Fibroblast of lung (primary cell): ENCODE data around the gene EFNA1. TPM values are rescaled to one million over a fixed set of nuclear protein-coding genes. Genes with fewer than 3 reads are reported as not detected.

Experiments used
- DNase-seq, 2 donors: peaks; one replicate each; pipeline versions ENCODE4 v3.0.0 to v3.0.0-alpha.2; 2010; ENCODE audit warnings: low read depth in 2 of 2
- H2AFZ ChIP-seq: 2 replicates; pipeline ENCODE4 v1.5.1; 2012; ENCODE audit warnings: low read length, control low read depth, inconsistent platforms
- H3K27ac ChIP-seq: 2 replicates; pipeline ENCODE4 v1.5.1; 2011; ENCODE audit warnings: low read length, control low read depth; ENCODE audit not compliant: insufficient read depth
- H3K27me3 ChIP-seq: 2 replicates; pipeline ENCODE4 v1.5.1; 2011; ENCODE audit warnings: mild to moderate bottlenecking, low read length; ENCODE audit not compliant: control insufficient read depth, insufficient read depth
- H3K36me3 ChIP-seq: 2 replicates; pipeline ENCODE4 v1.5.1; 2011; ENCODE audit warnings: low read length; ENCODE audit not compliant: control insufficient read depth, insufficient read depth
- H3K4me1 ChIP-seq: 2 replicates; pipeline ENCODE4 v1.5.1; 2011; ENCODE audit warnings: low read length; ENCODE audit not compliant: control insufficient read depth, insufficient read depth; ENCODE audit errors: extremely low read depth
- H3K4me2 ChIP-seq: 2 replicates; pipeline ENCODE4 v1.5.1; 2011; ENCODE audit warnings: low read length, control low read depth; ENCODE audit not compliant: insufficient read depth; ENCODE audit errors: extremely low read depth
- H3K4me3 ChIP-seq, 4 experiments: fragments of 200-600 bp in 1 of 4; sonication (generic) in 1 of 4; replicated peaks in 1 of 4; 2 replicates each; pipeline ENCODE4 v1.5.1; 2011 to 2016; ENCODE audit warnings: low read length in 4 of 4, low read depth in 3 of 4, mild to moderate bottlenecking in 3 of 4, control low read depth in 2 of 4, inconsistent platforms in 1 of 4, mixed read lengths in 1 of 4; ENCODE audit not compliant: insufficient read depth in 1 of 4; ENCODE audit errors: control extremely low read depth in 1 of 4
- H3K79me2 ChIP-seq: 2 replicates; pipeline ENCODE4 v1.5.1; 2012; ENCODE audit warnings: mild to moderate bottlenecking, low read length, inconsistent platforms; ENCODE audit not compliant: control insufficient read depth, insufficient read depth
- H3K9ac ChIP-seq: 2 replicates; pipeline ENCODE4 v1.5.1; 2011; ENCODE audit warnings: mild to moderate bottlenecking, low read length, control low read depth; ENCODE audit not compliant: insufficient read depth
- H3K9me3 ChIP-seq: 2 replicates; pipeline ENCODE4 v1.5.1; 2012; ENCODE audit warnings: low read depth, low read length; ENCODE audit not compliant: control insufficient read depth, insufficient read depth
- H4K20me1 ChIP-seq: 2 replicates; pipeline ENCODE4 v1.5.1; 2011; ENCODE audit warnings: low read length; ENCODE audit not compliant: control insufficient read depth, insufficient read depth; ENCODE audit errors: extremely low read depth
- EZH2 ChIP-seq: IDR thresholded peaks from 2 replicates; pipeline ENCODE4 v1.5.1; 2012; ENCODE audit warnings: low read length, control low read depth, mild to moderate bottlenecking; ENCODE audit errors: missing control alignments
- polyA plus RNA-seq, 2 donors: library from polyadenylated mRNA; depleted of rRNA in 1 of 2; stranded (reverse) in 1 of 2; unstranded in 1 of 2; fragments of >200 nt; gene quantifications; 2 replicates each; pipeline ENCODE4 v1.2.1, GENCODE V29; 2011 to 2012; ENCODE audit warnings: missing spikeins in 1 of 2
- total RNA-seq: library from RNA; depleted of rRNA; stranded (reverse); fragments of >200 nt; gene quantifications from 2 replicates; pipeline ENCODE4 v1.2.1, GENCODE V29; 2014
- TF ChIP-seq, protein P1 (sequence below), 2 donors: IDR thresholded peaks in 1 of 2; conservative IDR thresholded peaks in 1 of 2; 1 replicate in 1 of 2; 2 replicates in 1 of 2; pipeline ENCODE4 v1.5.1; 2011 to 2012; ENCODE audit warnings: low read length in 2 of 2, control low read depth in 1 of 2, inconsistent platforms in 1 of 2, low read depth in 1 of 2, mild to moderate bottlenecking in 1 of 2

The EFNA1 gene
- total and polyA plus RNA-seq, 2 donors (not counting 1 experiment from before 2014, with no cell fraction given), result 0.07 TPM; not detected in 1

DNA sequence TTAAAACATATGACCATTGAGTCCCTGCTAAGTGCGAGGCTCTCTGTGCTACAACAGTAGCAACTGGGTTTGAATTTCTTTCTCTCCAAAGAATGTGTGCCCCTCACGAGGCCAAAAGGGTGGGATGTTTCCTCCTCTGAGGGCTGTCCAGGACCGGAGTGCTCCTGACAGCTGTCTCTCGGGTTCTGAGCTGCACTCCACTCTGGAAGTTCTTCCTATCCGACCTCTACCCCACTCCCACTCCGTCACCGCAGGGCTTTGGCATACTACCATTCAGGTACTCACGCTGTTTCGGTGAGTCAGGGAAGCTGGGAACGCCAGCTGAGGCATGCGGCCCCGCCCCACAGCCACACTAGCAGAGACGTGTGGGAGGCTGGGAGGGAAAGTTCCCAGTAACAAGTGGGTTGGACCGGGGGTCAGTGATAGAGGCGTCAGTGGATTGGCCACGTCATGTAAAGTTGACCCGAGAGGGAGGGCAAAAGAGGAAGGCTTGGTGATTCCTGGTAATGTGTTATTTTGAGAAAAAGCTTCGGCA, 7.3 kb downstream of the EFNA1 start:
- Histone ChIP-seq H2AFZ (peak overlapping the region; percentile 3), H3K79me2 (peaks cover 21% of the 10 kb centered on the region)

DNA sequence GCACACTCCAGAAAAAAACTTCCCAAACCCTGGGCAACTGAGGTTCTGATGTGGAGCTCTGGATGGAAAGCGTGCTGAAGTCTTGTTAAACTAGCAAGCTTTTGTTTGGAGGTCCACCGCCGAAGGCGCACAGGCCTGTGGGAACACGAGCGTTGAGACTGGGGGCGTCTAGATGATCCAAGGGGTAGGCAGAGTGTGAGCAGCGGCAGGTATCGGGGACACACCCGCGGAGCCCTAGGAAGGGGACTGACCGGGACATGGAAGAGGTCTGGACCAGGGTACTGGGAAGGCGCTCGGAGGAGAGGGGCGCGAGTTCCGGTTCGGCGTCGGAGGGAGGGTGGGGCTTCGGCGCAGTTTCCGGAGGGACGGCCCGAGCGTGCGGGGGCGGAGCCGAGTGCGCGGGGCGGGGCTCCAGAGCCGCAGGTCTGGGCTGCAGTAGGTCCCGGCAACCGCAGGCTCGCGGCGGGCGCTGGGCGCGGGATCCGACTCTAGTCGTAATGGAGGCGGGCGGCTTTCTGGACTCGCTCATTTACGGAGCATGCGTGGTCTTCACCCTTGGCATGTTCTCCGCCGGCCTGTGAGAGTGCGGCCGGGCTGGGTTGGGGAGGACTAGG, 7.8 kb downstream of the EFNA1 start, which contains the start of gene SLC50A1:
TSS of gene SLC50A1 (plus strand) at position 438 of the 614 bp plus-strand sequence. CDS start at position 498, 60 bp downstream.
- peak within 1 kb of the TSS; percentile 92 for H3K4me2 ChIP-seq
- H3K4me1 ChIP-seq, result peaks cover 18% of the 10 kb centered on the region
- peak within 1 kb of the TSS; percentile 82 for H2AFZ ChIP-seq
- TF ChIP-seq, protein P1, sequence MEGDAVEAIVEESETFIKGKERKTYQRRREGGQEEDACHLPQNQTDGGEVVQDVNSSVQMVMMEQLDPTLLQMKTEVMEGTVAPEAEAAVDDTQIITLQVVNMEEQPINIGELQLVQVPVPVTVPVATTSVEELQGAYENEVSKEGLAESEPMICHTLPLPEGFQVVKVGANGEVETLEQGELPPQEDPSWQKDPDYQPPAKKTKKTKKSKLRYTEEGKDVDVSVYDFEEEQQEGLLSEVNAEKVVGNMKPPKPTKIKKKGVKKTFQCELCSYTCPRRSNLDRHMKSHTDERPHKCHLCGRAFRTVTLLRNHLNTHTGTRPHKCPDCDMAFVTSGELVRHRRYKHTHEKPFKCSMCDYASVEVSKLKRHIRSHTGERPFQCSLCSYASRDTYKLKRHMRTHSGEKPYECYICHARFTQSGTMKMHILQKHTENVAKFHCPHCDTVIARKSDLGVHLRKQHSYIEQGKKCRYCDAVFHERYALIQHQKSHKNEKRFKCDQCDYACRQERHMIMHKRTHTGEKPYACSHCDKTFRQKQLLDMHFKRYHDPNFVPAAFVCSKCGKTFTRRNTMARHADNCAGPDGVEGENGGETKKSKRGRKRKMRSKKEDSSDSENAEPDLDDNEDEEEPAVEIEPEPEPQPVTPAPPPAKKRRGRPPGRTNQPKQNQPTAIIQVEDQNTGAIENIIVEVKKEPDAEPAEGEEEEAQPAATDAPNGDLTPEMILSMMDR (conservative IDR thresholded peaks at IDR 0.05 in 1 of 2, IDR thresholded peaks at IDR 0.05 in 1 of 2; ENCODE audit: low read depth in 1 of 2, low read length in 2 of 2), result no peak
- TF ChIP-seq EZH2, result no peak
- peak within 1 kb of the TSS; percentile 98 for H3K27ac ChIP-seq
- no peaks in the 10 kb centered on the region for H4K20me1 ChIP-seq
- no peaks in the 10 kb centered on the region for H3K36me3 ChIP-seq
- H3K79me2 ChIP-seq, result peaks cover 22% of the 10 kb centered on the region
- no peaks in the 10 kb centered on the region for H3K27me3 ChIP-seq
- H3K9ac ChIP-seq, result peak within 1 kb of the TSS; percentile 91
- DNase-seq, result peak; percentile 90 to 95
- H3K4me3 ChIP-seq, result peak within 1 kb of the TSS; percentile 68 to 82 (median 81)
- H3K9me3 ChIP-seq, result no peaks in the 10 kb centered on the region

More for the DNA sequence above, 7.3 kb downstream of the EFNA1 start:
- Histone ChIP-seq H3K9me3 (no peaks in the 10 kb centered on the region), H3K4me1 (peaks cover 18% of the 10 kb centered on the region), H3K9ac (peak overlapping the region; percentile 91), H3K4me2 (peak overlapping the region; percentile 92), H3K27me3 (no peaks in the 10 kb centered on the region), H3K4me3 (peak overlapping the region; percentile 68 to 82 (median 81)), H3K27ac (peak overlapping the region; percentile 98), H4K20me1 (no peaks in the 10 kb centered on the region), H3K36me3 (no peaks in the 10 kb centered on the region)
- DNase-seq, result peak; percentile 92 to 99
- TF ChIP-seq, protein P1 (conservative IDR thresholded peaks at IDR 0.05 in 1 of 2, IDR thresholded peaks at IDR 0.05 in 1 of 2; ENCODE audit: low read depth in 1 of 2, low read length in 2 of 2), result no peak
- TF ChIP-seq EZH2, result no peak

DNA sequence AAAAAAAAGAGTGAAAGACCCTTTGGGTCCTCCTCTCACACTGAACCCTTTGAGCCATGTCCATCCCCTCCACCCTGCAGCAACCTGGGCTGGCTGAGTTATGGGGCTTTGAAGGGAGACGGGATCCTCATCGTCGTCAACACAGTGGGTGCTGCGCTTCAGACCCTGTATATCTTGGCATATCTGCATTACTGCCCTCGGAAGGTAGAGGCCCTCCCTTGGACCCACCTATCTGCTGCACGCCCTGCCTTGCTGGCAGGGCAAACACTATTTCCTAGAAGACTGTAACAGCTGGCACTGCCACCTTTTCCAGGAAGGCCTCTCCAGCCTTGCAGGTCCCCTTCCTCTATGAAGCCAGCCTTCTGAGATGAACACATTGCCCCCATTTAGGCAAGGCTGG, 9.1 kb downstream of the EFNA1 start:
- H3K4me2 ChIP-seq, result peak overlapping the region; percentile 90
- H3K36me3 ChIP-seq, result no peaks in the 10 kb centered on the region
- DNase-seq, result no peak
- no peak for TF ChIP-seq EZH2
- TF ChIP-seq, protein P1 (conservative IDR thresholded peaks at IDR 0.05 in 1 of 2, IDR thresholded peaks at IDR 0.05 in 1 of 2; ENCODE audit: low read depth in 1 of 2, low read length in 2 of 2), result no peak
- H4K20me1 ChIP-seq, result no peaks in the 10 kb centered on the region
- H3K4me3 ChIP-seq, result peak overlapping the region; percentile 41 to 81 (median 63)
- H3K27me3 ChIP-seq, result peaks cover 3% of the 10 kb centered on the region
- peaks cover 18% of the 10 kb centered on the region for H3K4me1 ChIP-seq
- H3K27ac ChIP-seq, result peak overlapping the region; percentile 98
- peaks cover 22% of the 10 kb centered on the region for H3K79me2 ChIP-seq
- peak overlapping the region; percentile 39 for H3K9ac ChIP-seq
- H3K9me3 ChIP-seq, result no peaks in the 10 kb centered on the region
- H2AFZ ChIP-seq, result no peak overlapping the region
